HepG2 (cell line): ENCODE data around the gene GIPC1. TPM values are rescaled to one million over a fixed set of nuclear protein-coding genes. Genes with fewer than 3 reads are reported as not detected.

Experiments
- ATAC-seq: fragments of 200-7000 bp; cut with Tn5 transposase; 3 replicates; pipeline ENCODE4 v1.9.1; 2020; ENCODE audit warnings: mild to moderate bottlenecking, moderate library complexity
- BruUV-seq: library from RNA; stranded (reverse); fragments of 400-500 nt; replicated peaks from 2 replicates; lab custom pipeline; 2021; lab: Mats Ljungman, UMichigan
- CTCF ChIA-PET: fragments of 300-600 bp; formaldehyde crosslinking; extraction: SDS; loops from one replicate; lab custom pipeline; 2021; ENCODE audit warnings: low total read pairs, inconsistent platforms, low intra/inter-chr PET ratio; lab: Yijun Ruan, JAX
- POLR2A ChIA-PET: fragments of 350-600 bp; sonication (Branson Sonifier 250); formaldehyde crosslinking; loops from one replicate; lab custom pipeline; 2020; ENCODE audit warnings: antibody characterized with exemption, inconsistent platforms; lab: Yijun Ruan, JAX
- DNase-seq: peaks from one replicate; pipeline ENCODE4 v3.0.0-alpha.2; 2015; ENCODE audit warnings: low spot score
- FAIRE-seq: peaks from 3 replicates; lab custom pipeline; 2011; peaks lifted over from hg19 to GRCh38; lab: Jason Lieb, UNC
- H2AFZ ChIP-seq: one replicate; pipeline ENCODE4 v1.6.1; 2011; ENCODE audit warnings: low read length, inconsistent platforms
- H3K27ac ChIP-seq: fragments of 300-600 bp; 3 replicates; pipeline ENCODE4 v1.8.0; 2011; ENCODE audit warnings: mixed run types, mild to moderate bottlenecking, mixed read lengths, low read length, inconsistent platforms; ENCODE audit not compliant: insufficient read depth; ENCODE audit errors: extremely low read length
- H3K27me3 ChIP-seq, 2 experiments: fragments of 200-600 bp in 1 of 2; 2 replicates in 1 of 2; 3 replicates in 1 of 2; pipeline versions ENCODE4 v1.6.0 to v1.8.0; 2011; ENCODE audit warnings: low read length in 2 of 2, mild to moderate bottlenecking in 2 of 2, moderate library complexity in 2 of 2, inconsistent platforms in 1 of 2; ENCODE audit not compliant: insufficient read depth in 2 of 2, control insufficient read depth in 1 of 2
- H3K36me3 ChIP-seq, 2 experiments: fragments of 200-600 bp in 1 of 2; replicated peaks in 1 of 2; 2 replicates in 1 of 2; 3 replicates in 1 of 2; pipeline versions ENCODE4 v1.5.1 to v1.8.0; 2011; ENCODE audit warnings: low read length in 2 of 2, inconsistent platforms in 1 of 2; ENCODE audit not compliant: insufficient read depth in 2 of 2, control insufficient read depth in 1 of 2
- H3K4me1 ChIP-seq: 2 replicates; pipeline ENCODE4 v1.5.1; 2012; ENCODE audit warnings: low read length, inconsistent platforms; ENCODE audit not compliant: insufficient read depth
- H3K4me2 ChIP-seq: 2 replicates; pipeline ENCODE4 v1.6.0; 2011; ENCODE audit warnings: low read depth, low read length, inconsistent platforms
- H3K4me3 ChIP-seq, 3 experiments: fragments of 200-600 bp in 1 of 3; sonication (generic), shearing (Covaris generic) in 1 of 3; replicated peaks in 1 of 3; 2 replicates each; pipeline ENCODE4 v1.5.1; 2011 to 2016; ENCODE audit warnings: low read length in 3 of 3, inconsistent platforms in 2 of 3, low read depth in 2 of 3, mild to moderate bottlenecking in 2 of 3, control low read depth in 1 of 3, mixed read lengths in 1 of 3; ENCODE audit not compliant: insufficient read depth in 1 of 3
- H3K79me2 ChIP-seq: one replicate; pipeline ENCODE4 v1.6.1; 2011; ENCODE audit warnings: low read length, inconsistent platforms; ENCODE audit not compliant: insufficient read depth
- H3K9ac ChIP-seq: 2 replicates; pipeline ENCODE4 v1.6.0; 2011; ENCODE audit warnings: mild to moderate bottlenecking, low read depth, low read length, inconsistent platforms; ENCODE audit not compliant: insufficient read depth
- H3K9me3 ChIP-seq: 2 replicates; pipeline ENCODE4 v1.5.1; 2012; ENCODE audit warnings: mild to moderate bottlenecking, low read length
- H4K20me1 ChIP-seq: 2 replicates; pipeline ENCODE4 v1.6.0; 2011; ENCODE audit warnings: inconsistent platforms, mild to moderate bottlenecking, low read length, moderate library complexity; ENCODE audit not compliant: insufficient read depth
- AKAP8 ChIP-seq: sonication (generic); formaldehyde crosslinking; IDR thresholded peaks from 2 replicates; pipeline ENCODE4 v1.5.1; 2020; ENCODE audit warnings: mild to moderate bottlenecking, missing genetic modification reagents
- IKZF1 ChIP-seq: fragments of 450-650 bp; IDR thresholded peaks from 2 replicates; pipeline ENCODE4 v1.7.1; 2016
- KDM5B ChIP-seq: sonication (generic); formaldehyde crosslinking; IDR thresholded peaks from 2 replicates; pipeline ENCODE4 v1.4.0; 2020; ENCODE audit warnings: missing genetic modification reagents, mild to moderate bottlenecking, borderline replicate concordance
- MIXL1 ChIP-seq: IDR thresholded peaks from 2 replicates; pipeline ENCODE4 v1.6.1; 2016
- NRL ChIP-seq: sonication (generic); formaldehyde crosslinking; IDR thresholded peaks from 2 replicates; pipeline ENCODE4 v1.5.0; 2020; ENCODE audit warnings: missing genetic modification reagents, mild to moderate bottlenecking, moderate library complexity, borderline replicate concordance
- ZFP62 ChIP-seq: sonication (generic); formaldehyde crosslinking; IDR thresholded peaks from 2 replicates; pipeline ENCODE4 v1.4.0; 2020; ENCODE audit warnings: missing genetic modification reagents
- ZMYM3 ChIP-seq: sonication (generic); formaldehyde crosslinking; IDR thresholded peaks from 2 replicates; pipeline ENCODE4 v1.5.1; 2020; ENCODE audit warnings: mild to moderate bottlenecking, missing genetic modification reagents
- ZNF20 ChIP-seq: sonication (generic); formaldehyde crosslinking; IDR thresholded peaks from 2 replicates; pipeline ENCODE4 v1.4.0; 2020; ENCODE audit warnings: mild to moderate bottlenecking, moderate library complexity, missing genetic modification reagents
- ZNF276 ChIP-seq: sonication (generic); formaldehyde crosslinking; IDR thresholded peaks from 2 replicates; pipeline ENCODE4 v1.4.0; 2020; ENCODE audit warnings: mild to moderate bottlenecking, low read depth, missing genetic modification reagents
- ZNF280B ChIP-seq: sonication (generic); formaldehyde crosslinking; IDR thresholded peaks from 2 replicates; pipeline ENCODE4 v1.5.0; 2020; ENCODE audit warnings: missing genetic modification reagents, mild to moderate bottlenecking, borderline replicate concordance
- ZNF768 ChIP-seq: sonication (generic); formaldehyde crosslinking; IDR thresholded peaks from 2 replicates; pipeline ENCODE4 v1.4.0; 2020; ENCODE audit warnings: missing genetic modification reagents
- ZNF776 ChIP-seq: sonication (generic); formaldehyde crosslinking; IDR thresholded peaks from 2 replicates; pipeline ENCODE4 v1.4.0; 2020; ENCODE audit warnings: mild to moderate bottlenecking, missing genetic modification reagents
- ZNF777 ChIP-seq: sonication (generic); formaldehyde crosslinking; IDR thresholded peaks from 2 replicates; pipeline ENCODE4 v1.4.0; 2020; ENCODE audit warnings: missing genetic modification reagents
- WGBS: methylation state at CpG from one replicate; pipeline ENCODE4 v1.1.6; 2017; ENCODE audit warnings: low lambda C conversion rate; 5-methylcytosine and 5-hydroxymethylcytosine counted together
- in situ Hi-C: cut with HindIII; loops from 2 replicates; pipeline ENCODE4 v1.10.0; 2017; ENCODE audit warnings: low pct_unique_long_range_greater_than_20kb; ENCODE audit not compliant: extremely low pct_ligation_motif_present
- intact Hi-C: fragments of 100-400 bp; cut with micrococcal nuclease; formaldehyde crosslinking; loops from one replicate; pipeline ENCODE4 v1.10.0; 2022; ENCODE audit not compliant: unreplicated experiment
- polyA plus RNA-seq, 8 experiments: library from polyadenylated mRNA; depleted of rRNA in 3 of 8; stranded (reverse) in 7 of 8; unstranded in 1 of 8; fragments of >200 nt; fragmentation: Illumina TruSeq in 4 of 8; extraction: Trizol in 4 of 8; gene quantifications; 2 replicates each; pipeline versions ENCODE4 v1.2.1 to v1.2.3, GENCODE V29; 2011 to 2016; ENCODE audit warnings: low read depth in 4 of 8, missing spikeins in 1 of 8, mixed read lengths in 1 of 8; ENCODE audit not compliant: insufficient read depth in 1 of 8
- total RNA-seq, 5 experiments: library from RNA; depleted of rRNA; stranded (reverse); fragments of >200 nt; fragmentation: Illumina TruSeq; extraction: Trizol; gene quantifications; 2 replicates each; pipeline ENCODE4 v1.2.3, GENCODE V29; 2016; ENCODE audit warnings: low read depth in 1 of 5
- TF ChIP-seq, protein P1 (sequence below): sonication (generic); formaldehyde crosslinking; IDR thresholded peaks from 2 replicates; pipeline ENCODE4 v1.9.0; 2022; ENCODE audit warnings: low read depth, missing genetic modification reagents
- TF ChIP-seq, protein P2 (sequence below): sonication (generic); formaldehyde crosslinking; IDR thresholded peaks from 2 replicates; pipeline ENCODE4 v1.5.0; 2020; ENCODE audit warnings: mild to moderate bottlenecking, missing genetic modification reagents

Gene GIPC1
- total and polyA plus RNA-seq, 2 of the 13 experiments (the other 11 are each of a cell fraction or from before 2014, with no cell fraction given), result 27.1 to 48.1 TPM

DNA sequence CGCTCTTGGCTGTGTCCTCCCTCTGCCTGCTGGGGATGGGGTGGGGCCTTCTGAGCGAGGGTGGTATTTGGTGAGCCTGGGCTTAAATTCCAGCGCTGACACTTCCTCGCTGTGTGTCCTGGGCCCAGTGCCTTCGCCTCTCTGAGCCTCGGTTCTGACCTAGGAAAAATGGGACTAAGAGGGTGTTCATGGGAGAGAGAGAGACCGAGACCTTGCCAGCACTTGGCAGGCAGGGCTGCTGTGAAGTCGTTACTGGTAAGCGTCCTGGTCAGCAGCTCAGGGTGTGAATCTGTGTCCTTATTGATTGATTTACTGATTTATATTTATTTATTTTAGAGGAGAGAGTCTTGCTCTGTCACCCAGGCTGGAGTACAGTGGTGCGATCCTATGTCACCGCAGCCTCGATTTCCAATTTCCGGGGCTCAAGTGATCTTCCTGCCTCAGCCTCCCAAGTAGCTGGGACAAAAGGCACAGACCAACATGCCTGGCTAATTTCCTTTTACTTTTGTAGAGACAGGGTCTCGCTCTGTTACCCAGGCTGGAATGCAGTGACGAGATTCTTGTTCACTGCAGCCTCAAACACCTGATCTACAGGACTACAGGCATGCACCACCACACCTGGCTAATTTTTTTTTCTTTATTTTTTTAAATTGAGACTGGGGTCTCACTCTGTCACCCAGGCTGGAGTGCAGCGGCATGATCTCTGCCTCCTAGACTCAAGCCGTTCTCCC, 60.4 kb downstream of the GIPC1 start:
- DNase-seq (no peak), ATAC-seq (no peak), FAIRE-seq (no peak)
- ChIA-PET CTCF (no interaction called here), POLR2A (interaction anchor here (1.7 kb wide), 1 partner anchor 255 kb away, joined by 3 read pairs; the partner anchor contains the start of gene ZNF333)
- in situ Hi-C loops, result no loop called here
- Histone ChIP-seq H3K9ac (no peak overlapping the region), H3K4me3 (peak overlapping the region in 1 of 3 experiments; percentile 81; a peak in 1 of 6 replicates), H3K27ac (peak overlapping the region; percentile 25), H2AFZ (no peak overlapping the region), H3K9me3 (no peaks in the 10 kb centered on the region), H3K4me1 (peaks cover 42% of the 10 kb centered on the region), H3K27me3 (no peaks in the 10 kb centered on the region), H3K4me2 (peak overlapping the region; percentile 91), H3K36me3 (no peaks in the 10 kb centered on the region; a peak in 1 of 5 replicates), H4K20me1 (peaks cover 2% of the 10 kb centered on the region; the same call in 1 of the 2 replicates), H3K79me2 (peaks cover 11% of the 10 kb centered on the region)
- intact Hi-C loops, result no loop called here
- BruUV-seq, result no TSS peak
- 92% methylated on average over 16 of the region's 17 CpGs for WGBS
- TF ChIP-seq, protein P1, sequence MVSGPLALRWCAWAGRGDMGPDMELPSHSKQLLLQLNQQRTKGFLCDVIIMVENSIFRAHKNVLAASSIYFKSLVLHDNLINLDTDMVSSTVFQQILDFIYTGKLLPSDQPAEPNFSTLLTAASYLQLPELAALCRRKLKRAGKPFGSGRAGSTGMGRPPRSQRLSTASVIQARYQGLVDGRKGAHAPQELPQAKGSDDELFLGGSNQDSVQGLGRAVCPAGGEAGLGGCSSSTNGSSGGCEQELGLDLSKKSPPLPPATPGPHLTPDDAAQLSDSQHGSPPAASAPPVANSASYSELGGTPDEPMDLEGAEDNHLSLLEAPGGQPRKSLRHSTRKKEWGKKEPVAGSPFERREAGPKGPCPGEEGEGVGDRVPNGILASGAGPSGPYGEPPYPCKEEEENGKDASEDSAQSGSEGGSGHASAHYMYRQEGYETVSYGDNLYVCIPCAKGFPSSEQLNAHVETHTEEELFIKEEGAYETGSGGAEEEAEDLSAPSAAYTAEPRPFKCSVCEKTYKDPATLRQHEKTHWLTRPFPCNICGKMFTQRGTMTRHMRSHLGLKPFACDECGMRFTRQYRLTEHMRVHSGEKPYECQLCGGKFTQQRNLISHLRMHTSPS (CRISPR knock-in tag), result no peak
- TF ChIP-seq ZNF276, result no peak
- peak; percentile 100 for TF ChIP-seq ZNF768 (CRISPR knock-in tag)
- TF ChIP-seq, protein P2, sequence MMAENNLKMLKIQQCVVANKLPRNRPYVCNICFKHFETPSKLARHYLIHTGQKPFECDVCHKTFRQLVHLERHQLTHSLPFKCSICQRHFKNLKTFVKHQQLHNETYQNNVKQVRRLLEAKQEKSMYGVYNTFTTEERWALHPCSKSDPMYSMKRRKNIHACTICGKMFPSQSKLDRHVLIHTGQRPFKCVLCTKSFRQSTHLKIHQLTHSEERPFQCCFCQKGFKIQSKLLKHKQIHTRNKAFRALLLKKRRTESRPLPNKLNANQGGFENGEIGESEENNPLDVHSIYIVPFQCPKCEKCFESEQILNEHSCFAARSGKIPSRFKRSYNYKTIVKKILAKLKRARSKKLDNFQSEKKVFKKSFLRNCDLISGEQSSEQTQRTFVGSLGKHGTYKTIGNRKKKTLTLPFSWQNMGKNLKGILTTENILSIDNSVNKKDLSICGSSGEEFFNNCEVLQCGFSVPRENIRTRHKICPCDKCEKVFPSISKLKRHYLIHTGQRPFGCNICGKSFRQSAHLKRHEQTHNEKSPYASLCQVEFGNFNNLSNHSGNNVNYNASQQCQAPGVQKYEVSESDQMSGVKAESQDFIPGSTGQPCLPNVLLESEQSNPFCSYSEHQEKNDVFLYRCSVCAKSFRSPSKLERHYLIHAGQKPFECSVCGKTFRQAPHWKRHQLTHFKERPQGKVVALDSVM, result peak; percentile 29; the same call in 1 of the 2 replicates
- 0 out of 2 replicates have a peak, but pooled peaks have one; percentile 22 for TF ChIP-seq ZNF280B (CRISPR knock-in tag)
- TF ChIP-seq MIXL1 (CRISPR knock-in tag), result no peak
- TF ChIP-seq ZNF20, result no peak
- TF ChIP-seq IKZF1, result no peak
- TF ChIP-seq ZFP62 (CRISPR knock-in tag), result no peak
- TF ChIP-seq NRL (CRISPR knock-in tag), result 0 out of 2 replicates have a peak, but pooled peaks have one; percentile 13
- no peak for TF ChIP-seq AKAP8
- no peak for TF ChIP-seq KDM5B (CRISPR knock-in tag)
- no peak for TF ChIP-seq ZNF777 (CRISPR knock-in tag)
- peak; percentile 91 for TF ChIP-seq ZMYM3 (CRISPR knock-in tag)
- no peak for TF ChIP-seq ZNF776
